Natural killer cell treated with Interleukin-12 subunit alpha and Interleukin-12 subunit beta and Interleukin-15 and Interleukin-18, amount 100 ng/mL, for 72 hours (primary cell): ENCODE data around the gene TBC1D19. TPM values are rescaled to one million over a fixed set of nuclear protein-coding genes. Genes with fewer than 3 reads are reported as not detected.

Experiments used
- ATAC-seq, 2 donors: fragments of 150-1000 bp; cut with Tn5 transposase in 1 of 2; sonication (Bioruptor Pico), chemical (Tn5 transposase) in 1 of 2; 2 replicates each; pipeline ENCODE4 v1.10.0; 2021
- DNase-seq: peaks from one replicate; pipeline ENCODE4 v3.0.0; 2022; ENCODE audit warnings: low spot score
- H3K27ac Mint-ChIP-seq, 2 donors: 1 replicate in 1 of 2; 2 replicates in 1 of 2; pipeline ENCODE4 v1.8.0; 2022; ENCODE audit warnings: mixed read lengths in 2 of 2, mild to moderate bottlenecking in 1 of 2, moderate library complexity in 1 of 2
- H3K27me3 Mint-ChIP-seq, 2 donors: 1 replicate in 1 of 2; 2 replicates in 1 of 2; pipeline ENCODE4 v1.8.0; 2022; ENCODE audit warnings: mixed read lengths in 2 of 2
- H3K36me3 Mint-ChIP-seq: one replicate; pipeline ENCODE4 v1.8.0; 2022; ENCODE audit warnings: mixed read lengths
- H3K4me1 Mint-ChIP-seq, 2 donors: 1 replicate in 1 of 2; 2 replicates in 1 of 2; pipeline ENCODE4 v1.8.0; 2022; ENCODE audit warnings: low read depth in 2 of 2, mixed read lengths in 2 of 2, mild to moderate bottlenecking in 1 of 2
- H3K4me3 Mint-ChIP-seq: one replicate; pipeline ENCODE4 v1.8.0; 2022; ENCODE audit warnings: mixed read lengths
- H3K9me3 Mint-ChIP-seq: 2 replicates; pipeline ENCODE4 v1.8.0; 2022; ENCODE audit warnings: mixed read lengths
- total RNA-seq, 2 donors: library from RNA; stranded (reverse); gene quantifications; one replicate each; pipeline ENCODE4 v1.2.3, GENCODE V29; 2022

Gene TBC1D19
- total RNA-seq, 2 donors from 2014 or later: 5.7 to 7.2 TPM

- no peaks in the 10 kb centered on the region for H3K9me3 Mint-ChIP-seq
- H3K4me3 Mint-ChIP-seq: no peak overlapping the region
- ATAC-seq (no peak), DNase-seq (no peak)
- peaks cover 16% of the 10 kb centered on the region for H3K36me3 Mint-ChIP-seq
- H3K4me1 Mint-ChIP-seq: peaks cover 4 to 5% of the 10 kb centered on the region in 2 donors
- H3K27ac Mint-ChIP-seq: no peak overlapping the region
- no peaks in the 10 kb centered on the region for H3K27me3 Mint-ChIP-seq
These were observed 182.3 kb downstream of the TBC1D19 start for GRCh38 chr4:26766141-26766540.

GRCh38 chr4:26772096-26772873 lies 188.4 kb downstream of the TBC1D19 start:
- no peak for ATAC-seq
- H3K9me3 Mint-ChIP-seq: no peaks in the 10 kb centered on the region
- no peaks in the 10 kb centered on the region for H3K4me1 Mint-ChIP-seq
- no peak for DNase-seq
- H3K4me3 Mint-ChIP-seq: no peak overlapping the region
- H3K27me3 Mint-ChIP-seq: no peaks in the 10 kb centered on the region
- H3K27ac Mint-ChIP-seq: no peak overlapping the region
- peaks cover 9% of the 10 kb centered on the region for H3K36me3 Mint-ChIP-seq

GRCh38 chr4:26779224-26779623 lies 195.3 kb downstream of the TBC1D19 start:
- no peak for ATAC-seq
- Mint-ChIP-seq H3K4me3 (no peak overlapping the region), H3K36me3 (no peaks in the 10 kb centered on the region), H3K27ac (no peak overlapping the region), H3K27me3 (no peaks in the 10 kb centered on the region), H3K4me1 (peaks cover 0 to 7% of the 10 kb centered on the region in 2 donors), H3K9me3 (no peaks in the 10 kb centered on the region)
- no peak for DNase-seq

GRCh38 chr4:26779674-26780073 lies 195.8 kb downstream of the TBC1D19 start:
- Mint-ChIP-seq H3K27me3 (no peaks in the 10 kb centered on the region), H3K36me3 (no peaks in the 10 kb centered on the region), H3K9me3 (no peaks in the 10 kb centered on the region), H3K27ac (no peak overlapping the region), H3K4me3 (no peak overlapping the region), H3K4me1 (peaks cover 0 to 7% of the 10 kb centered on the region in 2 donors)
- ATAC-seq (no peak), DNase-seq (no peak)

- peak; percentile 86 to 90 for ATAC-seq
- no peak for DNase-seq
These were observed 196.7 kb downstream of the TBC1D19 start for GRCh38 chr4:26780539-26780938.

GRCh38 chr4:26782168-26782829 lies 198.4 kb downstream of the TBC1D19 start:
- no peaks in the 10 kb centered on the region for H3K9me3 Mint-ChIP-seq
- H3K27ac Mint-ChIP-seq: no peak overlapping the region
- H3K4me3 Mint-ChIP-seq: no peak overlapping the region
- no peaks in the 10 kb centered on the region for H3K36me3 Mint-ChIP-seq
- ATAC-seq: no peak
- no peak for DNase-seq
- H3K27me3 Mint-ChIP-seq: no peaks in the 10 kb centered on the region
- peaks cover 0 to 7% of the 10 kb centered on the region in 2 donors for H3K4me1 Mint-ChIP-seq

More at GRCh38 chr4:26780539-26780938, 196.7 kb downstream of the TBC1D19 start:
- Mint-ChIP-seq H3K27ac (peak overlapping the region in 1 of 2 donors; percentile 48), H3K4me3 (no peak overlapping the region), H3K36me3 (no peaks in the 10 kb centered on the region), H3K9me3 (no peaks in the 10 kb centered on the region), H3K27me3 (no peaks in the 10 kb centered on the region), H3K4me1 (peaks cover 0 to 7% of the 10 kb centered on the region in 2 donors)

- H3K9me3 Mint-ChIP-seq: no peaks in the 10 kb centered on the region
- peaks cover 4 to 9% of the 10 kb centered on the region in 2 donors for H3K4me1 Mint-ChIP-seq
- no peak overlapping the region for H3K4me3 Mint-ChIP-seq
- no peaks in the 10 kb centered on the region for H3K27me3 Mint-ChIP-seq
- DNase-seq (no peak), ATAC-seq (no peak)
- H3K36me3 Mint-ChIP-seq: no peaks in the 10 kb centered on the region
- no peak overlapping the region for H3K27ac Mint-ChIP-seq
These were observed 198.9 kb downstream of the TBC1D19 start for GRCh38 chr4:26782830-26783202.

GRCh38 chr4:26784207-26784865 lies 200.5 kb downstream of the TBC1D19 start:
- H3K27me3 Mint-ChIP-seq: no peaks in the 10 kb centered on the region
- DNase-seq (no peak), ATAC-seq (no peak)
- H3K36me3 Mint-ChIP-seq: peaks cover 2% of the 10 kb centered on the region
- H3K4me1 Mint-ChIP-seq: peaks cover 10 to 17% of the 10 kb centered on the region in 2 donors
- H3K27ac Mint-ChIP-seq: no peak overlapping the region
- no peak overlapping the region for H3K4me3 Mint-ChIP-seq
- no peaks in the 10 kb centered on the region for H3K9me3 Mint-ChIP-seq

GRCh38 chr4:26785312-26785711 lies 201.4 kb downstream of the TBC1D19 start:
- Mint-ChIP-seq H3K36me3 (peaks cover 5% of the 10 kb centered on the region), H3K27ac (no peak overlapping the region), H3K27me3 (no peaks in the 10 kb centered on the region), H3K9me3 (no peaks in the 10 kb centered on the region), H3K4me3 (no peak overlapping the region), H3K4me1 (peaks cover 13 to 16% of the 10 kb centered on the region in 2 donors)
- DNase-seq (no peak), ATAC-seq (no peak)

- Mint-ChIP-seq H3K9me3 (no peaks in the 10 kb centered on the region), H3K27me3 (no peaks in the 10 kb centered on the region), H3K36me3 (peaks cover 5% of the 10 kb centered on the region), H3K4me3 (no peak overlapping the region), H3K27ac (no peak overlapping the region), H3K4me1 (peaks cover 13% of the 10 kb centered on the region in 2 donors)
- no peak for ATAC-seq
- no peak for DNase-seq
These were observed 201.9 kb downstream of the TBC1D19 start for GRCh38 chr4:26785810-26786209.

GRCh38 chr4:26786916-26787315 lies 203.0 kb downstream of the TBC1D19 start:
- Mint-ChIP-seq H3K4me1 (peaks cover 13% of the 10 kb centered on the region in 2 donors), H3K27ac (no peak overlapping the region), H3K9me3 (no peaks in the 10 kb centered on the region), H3K4me3 (no peak overlapping the region), H3K36me3 (peaks cover 5% of the 10 kb centered on the region), H3K27me3 (no peaks in the 10 kb centered on the region)
- no peak for ATAC-seq
- DNase-seq: no peak

- DNase-seq (no peak), ATAC-seq (peak in 1 of 2 donors; percentile 28)
- H3K27ac Mint-ChIP-seq: no peak overlapping the region
These were observed 203.8 kb downstream of the TBC1D19 start for GRCh38 chr4:26787461-26788340.

GRCh38 chr4:26788341-26788733 lies 204.5 kb downstream of the TBC1D19 start:
- Mint-ChIP-seq H3K4me3 (no peak overlapping the region), H3K27me3 (no peaks in the 10 kb centered on the region), H3K27ac (no peak overlapping the region), H3K4me1 (peaks cover 13% of the 10 kb centered on the region in 2 donors), H3K9me3 (no peaks in the 10 kb centered on the region), H3K36me3 (peaks cover 5% of the 10 kb centered on the region)
- ATAC-seq (no peak), DNase-seq (no peak)

More at GRCh38 chr4:26787461-26788340, 203.8 kb downstream of the TBC1D19 start:
- Mint-ChIP-seq H3K4me1 (peaks cover 13% of the 10 kb centered on the region in 2 donors), H3K36me3 (peaks cover 5% of the 10 kb centered on the region), H3K27me3 (no peaks in the 10 kb centered on the region), H3K9me3 (no peaks in the 10 kb centered on the region), H3K4me3 (no peak overlapping the region)
